ENCODE measurements around the gene ABTB2. TPM values are rescaled to one million over a fixed set of nuclear protein-coding genes. Genes with fewer than 3 reads are reported as not detected.

The ABTB2 gene
- total RNA-seq, 4 donors from 2014 or later, result 0.79 to 4.1 (median 3.7) TPM

DNA sequence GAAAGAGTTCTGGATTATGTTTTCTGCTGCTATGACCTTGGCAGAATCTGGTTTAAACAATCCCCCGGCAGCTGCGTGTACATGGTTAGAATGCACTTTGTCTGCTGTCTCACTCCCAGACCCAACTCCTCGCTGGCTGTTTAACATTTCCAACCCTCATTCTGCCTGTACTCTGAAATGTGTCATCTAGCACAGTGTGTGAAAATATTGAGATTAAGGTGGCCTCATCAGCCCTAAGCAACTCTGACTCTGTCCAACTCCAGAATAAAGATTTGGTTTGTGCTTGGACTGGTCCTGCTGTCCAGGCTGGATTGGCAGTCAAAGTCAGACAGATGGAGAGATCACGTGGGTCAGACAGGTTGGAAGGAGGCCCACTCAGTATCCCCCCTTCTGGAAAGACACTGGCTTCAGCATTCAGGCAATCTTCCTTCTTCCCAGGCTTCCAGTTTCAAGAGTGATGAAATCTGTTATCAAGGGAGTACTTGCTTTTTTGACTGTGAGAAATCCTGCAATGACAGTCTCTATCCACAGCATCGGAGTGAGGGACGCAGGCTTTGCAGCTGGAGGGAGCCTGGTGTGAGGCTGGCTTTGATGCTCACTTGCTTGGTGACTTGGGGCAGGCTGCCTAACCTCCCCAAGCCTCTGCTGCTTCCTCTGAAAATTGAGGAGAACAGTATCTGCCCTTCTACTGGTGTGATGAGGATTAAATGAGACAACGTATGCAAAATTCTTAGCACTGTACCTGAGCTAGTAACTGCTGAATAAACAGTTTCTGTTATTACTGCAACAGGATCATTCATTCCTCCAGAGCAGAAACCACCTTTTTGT lies 29.8 kb downstream of the ABTB2 start:
- no peaks in the 10 kb centered on the region for H3K9me3 ChIP-seq
- no peak overlapping the region for H3K4me3 ChIP-seq
- no peak for DNase-seq
- WGBS, 2 donors, result 72 to 75% methylated on average over 7 of the region's 7 CpGs
- H3K36me3 ChIP-seq, result no peaks in the 10 kb centered on the region
- intact Hi-C loops (cut with DNase I), result no loop called here
- peak overlapping the region in 2 of 4 donors; percentile 45 to 64 for H3K27ac ChIP-seq
- no peak for TF ChIP-seq POLR2A (IDR thresholded peaks at IDR 0.05)
- peaks cover 0 to 19% (median 5%) of the 10 kb centered on the region in 3 donors for H3K4me1 ChIP-seq
- no peaks in the 10 kb centered on the region for H3K27me3 ChIP-seq

- no peak for TF ChIP-seq POLR2A (IDR thresholded peaks at IDR 0.05)
- TF ChIP-seq CTCF (IDR thresholded peaks at IDR 0.05), result no peak
- Histone ChIP-seq H3K4me1 (peaks cover 0 to 19% (median 5%) of the 10 kb centered on the region in 3 donors), H3K27ac (peak overlapping the region in 1 of 4 donors; percentile 5), H3K9me3 (no peaks in the 10 kb centered on the region), H3K27me3 (no peaks in the 10 kb centered on the region), H3K36me3 (no peaks in the 10 kb centered on the region), H3K4me3 (no peak overlapping the region)
- intact Hi-C loops (cut with DNase I), result no loop called here
- WGBS, 2 donors, result 52 to 60% methylated on average over 3 of the region's 3 CpGs
- no peak for DNase-seq
Measured at GRCh38 chr11:34324466-34324865, 33.3 kb downstream of the ABTB2 start.

DNA sequence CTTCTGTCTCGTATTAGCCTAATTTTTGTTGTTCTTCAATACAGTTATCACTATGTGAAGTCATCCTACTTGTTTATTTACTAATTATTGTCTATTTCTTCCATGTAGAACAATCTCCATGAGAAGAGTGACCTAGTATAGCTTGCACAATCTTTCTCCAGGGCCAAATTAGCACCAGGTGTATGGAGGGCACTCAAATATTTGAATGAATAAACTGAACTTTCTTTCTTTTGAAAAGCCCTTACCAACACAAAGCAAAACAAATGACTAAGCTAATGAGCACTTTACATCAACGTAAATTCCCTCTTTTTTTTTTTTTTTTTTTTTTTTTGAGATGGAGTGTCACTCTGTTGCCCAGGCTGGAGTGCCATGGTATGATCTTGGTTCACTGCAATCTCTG lies 34.2 kb downstream of the ABTB2 start:
- Histone ChIP-seq H3K4me3 (no peak overlapping the region), H3K27ac (no peak overlapping the region), H3K4me1 (peaks cover 0 to 16% (median 5%) of the 10 kb centered on the region in 3 donors), H3K9me3 (no peaks in the 10 kb centered on the region), H3K36me3 (no peaks in the 10 kb centered on the region), H3K27me3 (no peaks in the 10 kb centered on the region)
- intact Hi-C loops (cut with DNase I), result no loop called here
- 51 to 62% methylated on average over 2 of the region's 2 CpGs for WGBS, 2 donors
- no peak for DNase-seq
- TF ChIP-seq POLR2A (IDR thresholded peaks at IDR 0.05), result no peak
- TF ChIP-seq CTCF (IDR thresholded peaks at IDR 0.05), result no peak

DNA sequence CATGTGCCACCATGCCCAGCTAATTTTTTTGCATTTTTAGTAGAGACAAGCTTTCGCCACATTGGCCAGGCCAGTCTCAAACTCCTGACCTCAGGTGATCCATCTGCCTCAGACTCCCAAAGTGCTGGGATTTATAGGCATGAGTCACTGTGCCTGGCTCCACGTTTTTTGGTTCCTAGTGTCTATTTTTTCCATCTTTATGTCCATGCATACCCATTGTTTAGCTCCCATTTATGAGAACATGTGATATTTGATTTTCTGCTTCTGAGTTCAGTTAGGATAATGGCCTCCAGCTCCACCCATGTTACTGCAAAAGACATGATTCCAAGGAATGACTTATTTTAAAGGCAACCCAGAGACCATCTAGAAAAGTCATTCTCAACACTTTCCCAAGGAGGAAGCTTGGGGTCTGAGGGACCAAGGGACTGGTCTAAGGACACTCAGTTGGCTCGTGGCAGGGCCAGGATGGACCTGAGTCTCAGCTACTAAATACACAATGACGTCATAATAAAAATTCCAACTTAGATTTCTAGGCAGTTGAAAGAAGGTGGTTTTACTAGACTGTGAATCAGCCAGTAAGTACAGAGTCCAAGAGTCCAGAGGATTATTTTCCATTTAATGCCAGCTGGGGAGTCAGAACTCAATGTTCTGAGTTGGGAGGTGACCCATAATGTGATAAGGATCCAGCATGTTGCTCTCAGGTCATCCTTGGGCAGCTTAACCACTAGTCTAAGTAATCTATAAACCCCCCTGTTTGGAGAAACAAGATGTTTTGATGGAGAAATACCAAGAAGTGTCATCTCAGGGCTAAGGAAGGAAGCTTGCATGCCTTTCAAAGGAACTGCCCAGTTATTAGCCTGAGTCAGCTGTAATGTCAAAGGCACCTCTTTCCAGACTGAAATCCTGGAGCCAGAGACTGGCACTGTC lies 39.4 kb downstream of the ABTB2 start:
- intact Hi-C loops (cut with DNase I), result no loop called here
- no peak overlapping the region for H3K27ac ChIP-seq
- H3K4me1 ChIP-seq, result no peaks in the 10 kb centered on the region
- no peak overlapping the region for H3K4me3 ChIP-seq
- H3K27me3 ChIP-seq, result no peaks in the 10 kb centered on the region
- no peaks in the 10 kb centered on the region for H3K9me3 ChIP-seq
- 71 to 77% methylated on average over 4 of the region's 4 CpGs for WGBS, 2 donors
- DNase-seq, result no peak
- no peaks in the 10 kb centered on the region for H3K36me3 ChIP-seq
- TF ChIP-seq POLR2A (IDR thresholded peaks at IDR 0.05), result no peak
- no peak for TF ChIP-seq CTCF (IDR thresholded peaks at IDR 0.05)

- TF ChIP-seq CTCF (IDR thresholded peaks at IDR 0.05) (no peak), POLR2A (IDR thresholded peaks at IDR 0.05) (no peak)
- no peak overlapping the region for H3K27ac ChIP-seq
- intact Hi-C loops (cut with DNase I), result no loop called here
- H3K4me3 ChIP-seq, result no peak overlapping the region
- DNase-seq, result no peak
- H3K27me3 ChIP-seq, result no peaks in the 10 kb centered on the region
- H3K36me3 ChIP-seq, result no peaks in the 10 kb centered on the region
- H3K4me1 ChIP-seq, result no peaks in the 10 kb centered on the region
- no peaks in the 10 kb centered on the region for H3K9me3 ChIP-seq
- WGBS, 2 donors, result 84 to 94% methylated on average over 4 of the region's 4 CpGs
Measured at GRCh38 chr11:34317666-34318065, 40.1 kb downstream of the ABTB2 start.

All from esophagus squamous epithelium (tissue), 5 donors.